Mesodermal cell (in vitro differentiated cells): ENCODE data around the gene BTBD8.
"Not testable (repeated sequence)": the region's sequence is repeated elsewhere in the genome, so short reads cannot be mapped to it uniquely, and the experiment has no call there.

ENCODE experiments used
- H3K27ac ChIP-seq: 2 replicates; pipeline ENCODE4 v1.7.0; 2013; ENCODE audit warnings: mild to moderate bottlenecking, low read depth, low read length, moderate library complexity; ENCODE audit not compliant: severe bottlenecking
- H3K36me3 ChIP-seq: 2 replicates; pipeline ENCODE4 v1.7.1; 2013; ENCODE audit warnings: mild to moderate bottlenecking, low read length, moderate library complexity; ENCODE audit not compliant: control insufficient read depth, insufficient read depth
- H3K4me1 ChIP-seq: one replicate; pipeline ENCODE4 v1.7.1; 2013; ENCODE audit warnings: mild to moderate bottlenecking, low read length; ENCODE audit not compliant: insufficient read depth, control insufficient read depth, poor library complexity, severe bottlenecking
- H3K4me3 ChIP-seq: 2 replicates; pipeline ENCODE4 v1.7.0; 2013; ENCODE audit warnings: low read length, control low read depth, mild to moderate bottlenecking; ENCODE audit not compliant: insufficient read depth, poor library complexity, severe bottlenecking; ENCODE audit errors: extremely low read depth
- H3K9me3 ChIP-seq: 2 replicates; pipeline ENCODE4 v1.7.1; 2013; ENCODE audit warnings: mild to moderate bottlenecking, low read length, moderate library complexity; ENCODE audit not compliant: control insufficient read depth
- WGBS, 2 experiments: methylation state at CpG; one replicate each; pipeline ENCODE4 v1.1.5; 2013; ENCODE audit warnings: missing lambda C conversion rate in 2 of 2; ENCODE audit not compliant: insufficient coverage in 2 of 2; 5-methylcytosine and 5-hydroxymethylcytosine counted together

BTBD8 gene

DNA sequence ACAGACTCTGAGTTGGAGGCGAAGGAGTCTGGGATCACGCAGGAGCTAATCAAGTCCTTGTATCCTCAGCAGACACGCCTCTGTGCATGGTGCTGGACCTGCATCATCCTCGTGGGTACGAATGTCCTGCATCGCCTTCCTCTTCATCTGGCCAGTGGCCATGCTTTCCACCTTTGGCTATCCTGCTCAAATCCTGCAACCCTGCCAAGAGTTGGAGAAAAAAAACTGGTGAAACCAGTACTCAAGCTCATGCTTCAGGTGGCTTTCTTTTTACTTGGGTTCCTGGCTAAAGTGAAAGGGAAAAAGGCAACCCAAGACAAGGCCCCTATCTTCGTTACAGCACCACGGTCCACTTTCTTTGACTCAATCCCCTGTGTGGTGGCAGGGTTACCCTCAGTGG is 13.8 kb upstream of the BTBD8 start:
- H3K27ac ChIP-seq, result no peak overlapping the region
- 94 to 98% methylated on average over 6 to 7 of the region's 8 CpGs for WGBS, 2 experiments
- no peak overlapping the region for H3K4me3 ChIP-seq
- no peaks in the 10 kb centered on the region for H3K9me3 ChIP-seq
- no peaks in the 10 kb centered on the region for H3K36me3 ChIP-seq
- no peaks in the 10 kb centered on the region for H3K4me1 ChIP-seq

DNA sequence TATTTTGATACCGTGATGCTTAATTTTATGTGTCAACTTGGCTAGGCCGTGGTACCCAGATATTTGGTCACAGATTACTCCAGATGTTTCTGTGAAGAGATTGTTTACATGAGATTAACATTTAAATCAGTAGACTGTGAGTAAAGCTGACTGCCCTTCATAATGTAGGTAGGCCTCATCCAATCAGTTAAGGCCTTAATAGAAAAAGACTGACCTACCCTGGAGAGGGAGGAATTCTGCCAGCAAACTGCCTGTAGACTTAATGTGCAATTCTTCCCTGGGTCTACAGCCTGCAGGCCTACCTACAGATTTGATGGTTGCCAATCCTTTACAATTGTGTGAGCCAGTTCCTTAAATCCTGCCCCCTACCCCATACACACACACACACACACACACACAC is 9.3 kb upstream of the BTBD8 start:
- no peak overlapping the region for H3K4me3 ChIP-seq
- H3K4me1 ChIP-seq, result no peaks in the 10 kb centered on the region
- no peaks in the 10 kb centered on the region for H3K9me3 ChIP-seq
- WGBS, 2 experiments, result 80% methylated on average over 1 of the region's 2 CpGs; no CpG with 5 or more reads in 1 of the 2 experiments
- no peaks in the 10 kb centered on the region for H3K36me3 ChIP-seq
- H3K27ac ChIP-seq, result no peak overlapping the region

DNA sequence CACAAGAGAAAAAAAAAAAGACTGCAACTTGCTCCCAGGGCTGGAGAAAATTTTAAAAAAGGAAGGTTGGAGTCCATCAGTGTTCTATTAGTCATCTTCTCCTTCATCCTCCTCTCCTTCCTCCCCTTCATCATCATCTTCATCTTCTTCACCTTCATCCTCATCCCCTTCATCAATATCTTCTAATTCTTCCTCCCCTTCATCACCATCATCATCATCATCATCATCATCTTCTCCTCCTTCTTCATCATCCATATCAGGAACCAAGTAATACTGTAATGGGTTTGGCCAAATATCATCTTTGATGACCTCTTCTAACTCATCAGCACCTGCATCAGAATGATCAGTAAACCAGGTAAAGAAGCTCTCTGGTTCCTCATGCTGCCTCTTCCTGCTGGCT is 5.7 kb upstream of the BTBD8 start:
- not testable (repeated sequence) for H3K4me1 ChIP-seq, H3K36me3 ChIP-seq, H3K9me3 ChIP-seq, H3K4me3 ChIP-seq, H3K27ac ChIP-seq

DNA sequence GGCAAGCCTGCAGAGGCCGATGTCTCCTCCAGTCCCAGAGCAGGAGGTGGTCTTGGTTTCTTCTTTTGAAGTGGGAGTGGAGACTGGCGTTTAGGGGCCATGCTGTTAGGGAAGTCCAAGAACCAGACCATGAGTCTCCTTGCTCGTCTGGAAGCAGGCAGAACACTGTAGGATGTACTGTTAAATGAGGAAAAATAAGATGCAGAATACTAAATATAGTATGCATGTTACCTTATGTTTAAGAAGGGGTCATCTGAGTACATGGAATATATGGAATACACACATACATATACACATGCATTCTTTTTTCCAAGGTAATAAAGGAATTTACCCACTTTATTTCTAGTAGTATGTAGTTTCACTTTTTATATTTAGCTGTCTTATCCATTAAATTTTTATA is 4.8 kb upstream of the BTBD8 start, which contains the start of gene SETSIP:
Gene SETSIP (minus strand): TSS at position 101 of the 400 bp plus-strand sequence. CDS start 0 bp downstream, at position 101.
- Histone ChIP-seq H3K27ac (no peak within 1 kb of the TSS), H3K36me3 (no peaks in the 10 kb centered on the region), H3K4me3 (no peak within 1 kb of the TSS), H3K9me3 (no peaks in the 10 kb centered on the region), H3K4me1 (peaks cover 2% of the 10 kb centered on the region)
- 100% methylated on average over 1 of the region's 3 CpGs for WGBS, 2 experiments

DNA sequence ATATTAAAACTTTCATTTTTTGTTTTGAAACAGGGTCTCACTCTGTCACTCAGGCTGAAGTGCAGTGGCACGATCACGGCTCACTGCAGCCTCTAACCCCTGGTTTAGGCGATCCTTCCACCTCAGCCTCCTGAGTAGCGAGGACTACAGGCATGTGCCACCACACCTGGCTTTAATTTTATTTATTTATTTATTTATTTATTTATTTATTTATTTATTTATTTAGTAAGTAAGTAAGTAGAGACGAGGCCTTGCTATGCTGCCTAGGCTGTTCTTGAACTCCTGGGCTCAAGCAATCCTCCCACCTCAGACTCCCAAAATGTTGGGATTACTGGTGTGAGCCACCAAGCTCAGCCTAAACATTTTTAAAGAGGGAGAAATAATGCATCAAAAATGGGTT is 3.8 kb upstream of the BTBD8 start:
- 95 to 100% methylated on average over 2 to 3 of the region's 5 CpGs for WGBS, 2 experiments

DNA sequence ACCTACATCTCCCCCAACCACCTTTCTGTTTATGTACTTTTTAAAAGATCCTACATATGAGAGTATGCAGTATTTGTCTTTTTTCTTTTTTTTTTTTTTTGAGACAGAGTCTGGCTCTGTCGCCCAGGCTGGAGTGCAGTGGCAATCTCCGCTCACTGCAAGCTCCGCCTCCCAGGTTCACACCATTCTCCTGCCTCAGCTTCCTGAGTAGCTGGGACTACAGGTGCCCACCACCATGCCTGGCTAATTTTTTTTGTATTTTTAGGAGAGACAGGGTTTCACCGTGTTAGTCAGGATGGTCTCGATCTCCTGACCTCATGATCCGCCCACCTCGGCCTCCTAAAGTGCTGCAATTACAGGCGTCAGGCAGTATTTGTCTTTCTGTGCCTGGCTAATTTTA is 2.1 kb upstream of the BTBD8 start:
- WGBS, 2 experiments, result 91 to 94% methylated on average over 5 of the region's 8 CpGs
- not testable (repeated sequence) for H3K27ac ChIP-seq, H3K4me1 ChIP-seq, H3K36me3 ChIP-seq, H3K4me3 ChIP-seq, H3K9me3 ChIP-seq

More for the DNA sequence above, 3.8 kb upstream of the BTBD8 start:
- Histone ChIP-seq H3K36me3 (no peaks in the 10 kb centered on the region), H3K4me1 (peaks cover 2% of the 10 kb centered on the region), H3K27ac (no peak overlapping the region), H3K4me3 (no peak overlapping the region), H3K9me3 (no peaks in the 10 kb centered on the region)

DNA sequence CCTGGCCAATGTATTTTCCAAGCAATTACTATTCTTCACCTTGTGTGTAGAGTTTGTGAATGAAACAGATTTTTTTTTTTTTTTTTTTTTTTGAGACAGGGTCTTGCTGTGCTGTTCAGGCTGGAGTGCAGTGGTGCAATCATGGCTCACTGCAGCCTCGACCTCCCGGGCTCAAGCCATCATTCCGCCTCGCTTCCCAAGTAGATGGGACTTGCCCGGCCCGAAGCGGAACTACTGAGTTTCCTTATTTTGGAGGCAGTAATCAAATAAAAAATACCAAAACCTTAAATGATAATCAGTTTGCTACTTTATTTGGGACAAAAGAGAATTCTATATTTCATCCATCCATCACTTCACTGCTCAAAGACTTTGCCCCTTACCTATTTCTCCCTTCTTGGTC is 704 bp upstream of the BTBD8 start:
- H3K27ac ChIP-seq, result no peak overlapping the region
- 94 to 96% methylated on average over 3 to 4 of the region's 7 CpGs for whole genome bisulfite sequencing, 2 experiments
- H3K9me3 ChIP-seq, result no peaks in the 10 kb centered on the region
- H3K4me3 ChIP-seq, result peak overlapping the region; percentile 56
- peaks cover 2% of the 10 kb centered on the region for H3K4me1 ChIP-seq
- no peaks in the 10 kb centered on the region for H3K36me3 ChIP-seq

DNA sequence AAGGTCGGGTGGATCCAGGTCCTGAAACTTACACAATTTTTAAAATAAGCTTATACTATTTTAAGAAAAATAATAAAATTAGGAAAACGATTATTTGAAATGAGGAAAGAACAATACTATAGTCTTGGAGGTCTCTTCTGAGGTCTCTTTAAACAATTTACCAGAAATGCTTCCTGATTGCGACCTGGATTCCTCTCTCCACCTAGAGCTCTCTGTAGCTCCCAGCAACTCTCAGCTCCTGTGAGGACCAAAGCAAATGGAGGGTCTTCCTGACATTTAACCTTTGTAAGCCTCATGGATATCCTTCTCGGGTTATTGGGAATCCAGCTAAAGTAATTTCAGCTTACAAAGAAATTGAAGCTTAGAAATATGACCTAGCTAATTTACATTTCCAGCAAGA is 886 bp downstream of the BTBD8 start:
- WGBS, 2 experiments, result 100% methylated on average over 1 to 2 of the region's 4 CpGs
- peaks cover 2% of the 10 kb centered on the region for H3K4me1 ChIP-seq
- H3K27ac ChIP-seq, result no peak overlapping the region
- peak overlapping the region; percentile 56 for H3K4me3 ChIP-seq
- H3K9me3 ChIP-seq, result peaks cover 5% of the 10 kb centered on the region
- H3K36me3 ChIP-seq, result no peaks in the 10 kb centered on the region

DNA sequence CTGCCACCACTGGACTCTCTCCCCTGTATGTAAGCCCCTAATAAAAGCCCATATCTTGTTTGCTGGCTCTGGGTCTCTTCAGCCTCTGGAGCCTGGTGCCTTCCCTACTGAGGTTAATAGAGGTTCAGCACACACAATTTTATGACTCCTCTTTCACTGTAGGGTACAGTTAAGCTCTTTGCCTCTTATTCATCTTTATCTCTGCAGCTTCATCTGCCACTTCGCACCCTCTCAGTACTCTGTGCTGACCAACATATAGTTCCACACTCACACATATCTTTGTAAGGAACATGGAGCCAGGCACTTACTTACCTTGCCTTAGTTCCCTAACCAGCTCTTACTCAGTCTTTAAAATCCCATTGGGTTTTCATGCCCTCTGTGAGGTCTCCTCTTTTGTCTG is 4.5 kb downstream of the BTBD8 start:
- no peak overlapping the region for H3K27ac ChIP-seq
- no peak overlapping the region for H3K4me3 ChIP-seq
- H3K4me1 ChIP-seq, result peaks cover 2% of the 10 kb centered on the region
- H3K9me3 ChIP-seq, result peaks cover 17% of the 10 kb centered on the region
- WGBS, 2 experiments, result 93 to 100% methylated on average over 1 of the region's 1 CpG
- no peaks in the 10 kb centered on the region for H3K36me3 ChIP-seq

DNA sequence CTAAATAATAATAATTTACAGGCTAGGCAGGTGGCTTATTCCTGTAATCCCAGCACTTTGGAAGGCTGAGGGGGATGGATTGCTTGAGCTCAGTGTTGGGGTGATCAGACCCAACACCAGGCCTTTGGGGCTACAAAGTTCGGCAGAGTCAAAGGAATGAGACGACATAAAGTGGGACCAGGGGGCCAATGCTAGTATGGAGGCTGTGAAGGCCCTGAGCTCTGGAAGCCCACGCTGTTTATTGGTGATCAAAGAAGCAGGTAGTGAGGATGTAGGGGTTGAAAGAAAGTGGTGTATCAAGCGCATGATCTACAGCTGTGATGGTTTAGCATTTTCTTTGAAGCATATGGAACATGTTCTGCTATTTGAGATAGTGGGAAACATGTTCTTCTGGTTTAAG is 5.6 kb downstream of the BTBD8 start:
- Histone ChIP-seq H3K4me1 (no peaks in the 10 kb centered on the region), H3K36me3 (no peaks in the 10 kb centered on the region), H3K4me3 (no peak overlapping the region), H3K9me3 (peaks cover 17% of the 10 kb centered on the region), H3K27ac (no peak overlapping the region)
- WGBS, 2 experiments, result 83 to 93% methylated on average over 4 of the region's 4 CpGs

DNA sequence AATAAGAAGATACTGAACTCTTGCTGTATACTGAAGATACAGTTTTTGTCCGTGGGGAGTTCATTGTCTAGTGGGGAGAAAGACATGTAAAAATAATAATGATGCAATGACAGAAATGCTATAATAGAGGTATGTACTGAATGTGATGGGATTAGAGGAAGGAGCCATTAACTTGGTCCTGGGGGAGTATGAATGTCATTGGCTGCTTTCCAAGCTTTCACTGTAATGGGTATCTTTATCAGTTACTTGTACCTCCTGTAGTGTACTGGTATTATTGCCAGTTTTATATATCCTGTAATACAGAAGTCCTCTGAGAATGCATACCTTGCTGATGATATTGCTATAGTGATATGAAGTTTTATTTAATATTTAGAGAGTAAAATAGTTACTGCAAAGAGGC is 7.4 kb downstream of the BTBD8 start:
- H3K4me1 ChIP-seq, result no peaks in the 10 kb centered on the region
- H3K4me3 ChIP-seq, result no peak overlapping the region
- H3K36me3 ChIP-seq, result no peaks in the 10 kb centered on the region
- H3K27ac ChIP-seq, result no peak overlapping the region
- WGBS, 2 experiments, result 100% methylated on average over 1 of the region's 1 CpG
- H3K9me3 ChIP-seq, result peaks cover 17% of the 10 kb centered on the region

DNA sequence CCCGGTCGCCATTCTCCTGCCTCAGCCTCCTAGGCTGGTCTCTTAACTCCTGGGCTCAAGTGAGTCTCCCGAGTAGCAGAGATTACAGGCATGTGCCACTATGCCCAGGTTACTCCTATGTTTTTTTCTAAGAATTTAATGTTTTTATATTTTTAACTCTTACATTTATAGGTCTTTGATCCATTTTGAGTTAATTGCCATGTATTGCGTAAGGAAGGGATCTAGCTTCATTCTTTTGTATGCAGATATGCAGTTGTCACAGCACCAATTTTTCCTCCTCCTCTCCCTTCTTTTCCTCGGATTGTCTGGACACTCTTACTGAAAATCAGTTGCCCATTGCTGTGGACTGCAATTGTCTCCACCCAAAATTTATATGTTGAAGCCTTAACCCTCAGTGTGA is 11.5 kb downstream of the BTBD8 start:
- peaks cover 7% of the 10 kb centered on the region for H3K9me3 ChIP-seq
- WGBS, 2 experiments, result 92 to 100% methylated on average over 2 to 3 of the region's 5 CpGs
- H3K4me1 ChIP-seq, result no peaks in the 10 kb centered on the region
- no peak overlapping the region for H3K4me3 ChIP-seq
- H3K27ac ChIP-seq, result no peak overlapping the region
- no peaks in the 10 kb centered on the region for H3K36me3 ChIP-seq
